ENCODE data around the gene TXNDC11. TPM values are rescaled to one million over a fixed set of nuclear protein-coding genes. Genes with fewer than 3 reads are reported as not detected.

Gene TXNDC11
- total and polyA plus RNA-seq, 9 of the 15 experiments (the other 6 are each of a cell fraction or from before 2014, with no cell fraction given): 0.66 to 32.6 (median 26.2) TPM

DNA sequence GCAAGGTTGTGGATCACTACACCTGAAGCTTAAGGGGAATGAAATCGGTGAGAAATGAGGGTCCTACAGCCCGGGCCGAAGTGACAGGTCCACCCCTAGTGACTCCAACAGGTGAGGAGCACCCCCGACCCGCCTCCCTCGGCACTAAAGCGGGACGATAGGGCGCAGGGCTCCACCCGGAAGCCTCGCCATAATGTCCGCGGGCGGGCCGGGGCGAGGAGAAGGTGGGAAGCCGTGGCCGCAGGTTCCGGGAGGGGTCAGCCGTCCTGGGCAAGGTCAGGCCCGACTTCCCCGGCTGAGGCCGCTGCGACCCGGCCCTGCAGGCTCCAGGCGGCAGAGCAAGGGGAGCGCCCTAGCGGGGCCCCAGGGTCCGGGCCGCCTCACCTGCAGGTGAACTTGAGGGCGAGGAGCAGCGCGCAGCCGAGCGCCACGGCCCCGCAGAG is 543 bp downstream of the TXNDC11 start (continued):
- TF ChIP-seq, protein P1, sequence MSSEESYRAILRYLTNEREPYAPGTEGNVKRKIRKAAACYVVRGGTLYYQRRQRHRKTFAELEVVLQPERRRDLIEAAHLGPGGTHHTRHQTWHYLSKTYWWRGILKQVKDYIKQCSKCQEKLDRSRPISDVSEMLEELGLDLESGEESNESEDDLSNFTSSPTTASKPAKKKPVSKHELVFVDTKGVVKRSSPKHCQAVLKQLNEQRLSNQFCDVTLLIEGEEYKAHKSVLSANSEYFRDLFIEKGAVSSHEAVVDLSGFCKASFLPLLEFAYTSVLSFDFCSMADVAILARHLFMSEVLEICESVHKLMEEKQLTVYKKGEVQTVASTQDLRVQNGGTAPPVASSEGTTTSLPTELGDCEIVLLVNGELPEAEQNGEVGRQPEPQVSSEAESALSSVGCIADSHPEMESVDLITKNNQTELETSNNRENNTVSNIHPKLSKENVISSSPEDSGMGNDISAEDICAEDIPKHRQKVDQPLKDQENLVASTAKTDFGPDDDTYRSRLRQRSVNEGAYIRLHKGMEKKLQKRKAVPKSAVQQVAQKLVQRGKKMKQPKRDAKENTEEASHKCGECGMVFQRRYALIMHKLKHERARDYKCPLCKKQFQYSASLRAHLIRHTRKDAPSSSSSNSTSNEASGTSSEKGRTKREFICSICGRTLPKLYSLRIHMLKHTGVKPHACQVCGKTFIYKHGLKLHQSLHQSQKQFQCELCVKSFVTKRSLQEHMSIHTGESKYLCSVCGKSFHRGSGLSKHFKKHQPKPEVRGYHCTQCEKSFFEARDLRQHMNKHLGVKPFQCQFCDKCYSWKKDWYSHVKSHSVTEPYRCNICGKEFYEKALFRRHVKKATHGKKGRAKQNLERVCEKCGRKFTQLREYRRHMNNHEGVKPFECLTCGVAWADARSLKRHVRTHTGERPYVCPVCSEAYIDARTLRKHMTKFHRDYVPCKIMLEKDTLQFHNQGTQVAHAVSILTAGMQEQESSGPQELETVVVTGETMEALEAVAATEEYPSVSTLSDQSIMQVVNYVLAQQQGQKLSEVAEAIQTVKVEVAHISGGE (CRISPR knock-in tag; IDR thresholded peaks at IDR 0.05): peak in 2 of 3 experiments; percentile 36 to 80; a peak in 4 of 6 replicates
- TF ChIP-seq, protein P2, sequence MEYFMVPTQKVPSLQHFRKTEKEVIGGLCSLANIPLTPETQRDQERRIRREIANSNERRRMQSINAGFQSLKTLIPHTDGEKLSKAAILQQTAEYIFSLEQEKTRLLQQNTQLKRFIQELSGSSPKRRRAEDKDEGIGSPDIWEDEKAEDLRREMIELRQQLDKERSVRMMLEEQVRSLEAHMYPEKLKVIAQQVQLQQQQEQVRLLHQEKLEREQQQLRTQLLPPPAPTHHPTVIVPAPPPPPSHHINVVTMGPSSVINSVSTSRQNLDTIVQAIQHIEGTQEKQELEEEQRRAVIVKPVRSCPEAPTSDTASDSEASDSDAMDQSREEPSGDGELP (CRISPR knock-in tag; IDR thresholded peaks at IDR 0.05; ENCODE audit: borderline replicate concordance): peak; percentile 43; the same call in 1 of the 2 replicates
- TF ChIP-seq SIN3A (IDR thresholded peaks at IDR 0.05; ENCODE audit: borderline replicate concordance in 2 of 2, control insufficient read depth in 1 of 2, low read depth in 2 of 2, low read length in 2 of 2): peak in 1 of 2 experiments; percentile 83; a peak in 1 of 4 replicates
- TF ChIP-seq SAP30 (IDR thresholded peaks at IDR 0.05; ENCODE audit: borderline replicate concordance, insufficient read depth, low read depth, low read length, poor library complexity, severe bottlenecking): peak; percentile 10
- TF ChIP-seq ZNF316 (IDR thresholded peaks at IDR 0.05): no peak
- TF ChIP-seq NR1H2 (CRISPR knock-in tag; IDR thresholded peaks at IDR 0.05): 0 out of 2 replicates have a peak, but pooled peaks have one; percentile 79
- 0 out of 2 replicates have a peak, but pooled peaks have one; percentile 18 for TF ChIP-seq ZNF12 (CRISPR knock-in tag; IDR thresholded peaks at IDR 0.05)
- TF ChIP-seq, protein P3, sequence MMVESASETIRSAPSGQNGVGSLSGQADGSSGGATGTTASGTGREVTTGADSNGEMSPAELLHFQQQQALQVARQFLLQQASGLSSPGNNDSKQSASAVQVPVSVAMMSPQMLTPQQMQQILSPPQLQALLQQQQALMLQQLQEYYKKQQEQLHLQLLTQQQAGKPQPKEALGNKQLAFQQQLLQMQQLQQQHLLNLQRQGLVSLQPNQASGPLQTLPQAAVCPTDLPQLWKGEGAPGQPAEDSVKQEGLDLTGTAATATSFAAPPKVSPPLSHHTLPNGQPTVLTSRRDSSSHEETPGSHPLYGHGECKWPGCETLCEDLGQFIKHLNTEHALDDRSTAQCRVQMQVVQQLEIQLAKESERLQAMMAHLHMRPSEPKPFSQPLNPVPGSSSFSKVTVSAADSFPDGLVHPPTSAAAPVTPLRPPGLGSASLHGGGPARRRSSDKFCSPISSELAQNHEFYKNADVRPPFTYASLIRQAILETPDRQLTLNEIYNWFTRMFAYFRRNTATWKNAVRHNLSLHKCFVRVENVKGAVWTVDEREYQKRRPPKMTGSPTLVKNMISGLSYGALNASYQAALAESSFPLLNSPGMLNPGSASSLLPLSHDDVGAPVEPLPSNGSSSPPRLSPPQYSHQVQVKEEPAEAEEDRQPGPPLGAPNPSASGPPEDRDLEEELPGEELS (CRISPR knock-in tag; IDR thresholded peaks at IDR 0.05; ENCODE audit: borderline replicate concordance): peak; percentile 58; the same call in 1 of the 2 replicates
- TF ChIP-seq MYC (IDR thresholded peaks at IDR 0.05; ENCODE audit: low read depth, low read length): no peak
- TF ChIP-seq MYC (CRISPR knock-in tag; IDR thresholded peaks at IDR 0.05; ENCODE audit: borderline replicate concordance, low read depth): 0 out of 2 replicates have a peak, but pooled peaks have one; percentile 28
- TF ChIP-seq, protein P4, sequence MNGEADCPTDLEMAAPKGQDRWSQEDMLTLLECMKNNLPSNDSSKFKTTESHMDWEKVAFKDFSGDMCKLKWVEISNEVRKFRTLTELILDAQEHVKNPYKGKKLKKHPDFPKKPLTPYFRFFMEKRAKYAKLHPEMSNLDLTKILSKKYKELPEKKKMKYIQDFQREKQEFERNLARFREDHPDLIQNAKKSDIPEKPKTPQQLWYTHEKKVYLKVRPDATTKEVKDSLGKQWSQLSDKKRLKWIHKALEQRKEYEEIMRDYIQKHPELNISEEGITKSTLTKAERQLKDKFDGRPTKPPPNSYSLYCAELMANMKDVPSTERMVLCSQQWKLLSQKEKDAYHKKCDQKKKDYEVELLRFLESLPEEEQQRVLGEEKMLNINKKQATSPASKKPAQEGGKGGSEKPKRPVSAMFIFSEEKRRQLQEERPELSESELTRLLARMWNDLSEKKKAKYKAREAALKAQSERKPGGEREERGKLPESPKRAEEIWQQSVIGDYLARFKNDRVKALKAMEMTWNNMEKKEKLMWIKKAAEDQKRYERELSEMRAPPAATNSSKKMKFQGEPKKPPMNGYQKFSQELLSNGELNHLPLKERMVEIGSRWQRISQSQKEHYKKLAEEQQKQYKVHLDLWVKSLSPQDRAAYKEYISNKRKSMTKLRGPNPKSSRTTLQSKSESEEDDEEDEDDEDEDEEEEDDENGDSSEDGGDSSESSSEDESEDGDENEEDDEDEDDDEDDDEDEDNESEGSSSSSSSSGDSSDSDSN (IDR thresholded peaks at IDR 0.05; ENCODE audit: borderline replicate concordance in 1 of 2, low read depth in 2 of 2, low read length in 2 of 2): peak in 1 of 2 experiments; percentile 74; a peak in 2 of 4 replicates
- peak; percentile 50 for TF ChIP-seq GABPA (tag; conservative IDR thresholded peaks at IDR 0.05; ENCODE audit: low read depth)
- TF ChIP-seq POLR2A (conservative IDR thresholded peaks at IDR 0.05): no peak
- peak; percentile 76 for TF ChIP-seq CHD1 (IDR thresholded peaks at IDR 0.05; ENCODE audit: low read length)
